NCI-H2107 (cell line): ENCODE measurements around the gene CFAP300.

Experiments
- DNase-seq: peaks from one replicate; lab custom pipeline; 2025; lab: John Stamatoyannopoulos, UW

Gene CFAP300

GRCh38 chr11:102073253-102073652 is 26.0 kb downstream of the CFAP300 start:
- DNase-seq: no peak

GRCh38 chr11:102079625-102080024 is 32.4 kb downstream of the CFAP300 start:
- no peak for DNase-seq

GRCh38 chr11:102081313-102081712 is 34.1 kb downstream of the CFAP300 start:
- DNase-seq: no peak

- DNase-seq: no peak
Observed at GRCh38 chr11:102085864-102086551, 38.8 kb downstream of the CFAP300 start.

- no peak for DNase-seq
Observed at GRCh38 chr11:102097186-102097585, 49.9 kb downstream of the CFAP300 start.

- no peak for DNase-seq
Observed at GRCh38 chr11:102099755-102100154, 52.5 kb downstream of the CFAP300 start.

GRCh38 chr11:102108734-102109440 is 61.6 kb downstream of the CFAP300 start:
- DNase-seq: no peak

GRCh38 chr11:102109896-102110760 is 62.9 kb downstream of the CFAP300 start, which contains the start of gene YAP1:
Gene YAP1, plus strand, starts transcription at chr11:102110447. Its CDS starts 402 bp downstream, at chr11:102110849.
- no peak for DNase-seq

GRCh38 chr11:102110761-102111010 is 63.4 kb downstream of the CFAP300 start:
- DNase-seq: no peak

- no peak for DNase-seq
Observed at GRCh38 chr11:102111011-102111786, 64.0 kb downstream of the CFAP300 start.

- DNase-seq: no peak
Observed at GRCh38 chr11:102111787-102112508, 64.7 kb downstream of the CFAP300 start.

GRCh38 chr11:102112509-102112821 is 65.2 kb downstream of the CFAP300 start:
- no peak for DNase-seq

GRCh38 chr11:102114032-102114431 is 66.8 kb downstream of the CFAP300 start:
- no peak for DNase-seq

- no peak for DNase-seq
Observed at GRCh38 chr11:102115557-102115956, 68.3 kb downstream of the CFAP300 start.

- DNase-seq: no peak
Observed at GRCh38 chr11:102116453-102117205, 69.4 kb downstream of the CFAP300 start.

- no peak for DNase-seq
Observed at GRCh38 chr11:102117472-102118113, 70.4 kb downstream of the CFAP300 start.

- DNase-seq: no peak
Observed at GRCh38 chr11:102118937-102119336, 71.7 kb downstream of the CFAP300 start.

GRCh38 chr11:102119997-102120396 is 72.8 kb downstream of the CFAP300 start:
- DNase-seq: no peak

- DNase-seq: no peak
Observed at GRCh38 chr11:102120437-102120973, 73.3 kb downstream of the CFAP300 start.

GRCh38 chr11:102121329-102121728 is 74.1 kb downstream of the CFAP300 start:
- DNase-seq: no peak
